Measurements from ENCODE around the gene UROS. TPM values are rescaled to one million over a fixed set of nuclear protein-coding genes. Genes with fewer than 3 reads are reported as not detected.

UROS gene
- total and polyA plus RNA-seq, 2 of the 4 experiments (the other 2 are of a cell fraction) = 48.7 to 56.5 TPM

- Histone ChIP-seq H3K9me1 (ENCODE audit: insufficient read depth, low read length) (no peaks in the 10 kb centered on the region), H2BK5ac (ENCODE audit: low read depth, low read length, poor library complexity, severe bottlenecking) (no peak overlapping the region), H3K14ac (replicated peaks; ENCODE audit: low read depth, low read length) (no peak overlapping the region), H3K4me3 (ENCODE audit: insufficient read depth, low read depth, low read length) (no peak overlapping the region), H4K20me1 (ENCODE audit: insufficient read depth, low read length) (peaks cover 10% of the 10 kb centered on the region; the same call in 1 of the 2 replicates), H2BK20ac (ENCODE audit: low read depth, low read length) (no peak overlapping the region), H3K4ac (ENCODE audit: low read depth, low read length) (no peak overlapping the region), H4K5ac (ENCODE audit: low read depth, low read length) (no peak overlapping the region), H3K56ac (ENCODE audit: extremely low read depth, insufficient read depth, low read length) (no peak overlapping the region), H3K18ac (ENCODE audit: low read depth, low read length) (no peak overlapping the region), H2BK120ac (ENCODE audit: low read depth, low read length) (no peak overlapping the region), H3K4me1 (ENCODE audit: control insufficient read depth, insufficient read depth, low read length) (peaks cover 3% of the 10 kb centered on the region; the same call in 1 of the 2 replicates), H3K27ac (ENCODE audit: insufficient read depth, low read length) (no peak overlapping the region), H3K23ac (ENCODE audit: low read depth, low read length) (no peak overlapping the region), H4K8ac (ENCODE audit: low read depth in 2 of 2, low read length in 2 of 2) (no peak overlapping the region), H3K79me1 (ENCODE audit: low read depth in 1 of 2, low read length in 2 of 2) (peaks cover 27 to 36% of the 10 kb centered on the region in 2 experiments), H2AK9ac (replicated peaks; ENCODE audit: low read depth, low read length, poor library complexity) (no peak overlapping the region), H2AK5ac (ENCODE audit: low read depth, low read length) (no peak overlapping the region), H3K4me2 (ENCODE audit: low read depth, low read length) (no peak overlapping the region), H4K91ac (ENCODE audit: insufficient read depth, low read depth, low read length) (no peak overlapping the region), H2BK15ac (ENCODE audit: low read depth, low read length) (no peak overlapping the region), H3K27me3 (ENCODE audit: control insufficient read depth, insufficient read depth, low read length) (no peaks in the 10 kb centered on the region), H3K9me3 (ENCODE audit: control insufficient read depth, insufficient read depth, low read length) (no peaks in the 10 kb centered on the region), H3K9ac (ENCODE audit: low read depth, low read length) (no peak overlapping the region), H3K36me3 (ENCODE audit: control insufficient read depth, insufficient read depth, low read length) (peaks cover 29% of the 10 kb centered on the region), H2AFZ (replicated peaks; ENCODE audit: low read length, poor library complexity) (no peak overlapping the region)
- intact Hi-C loops (cut with micrococcal nuclease) (no loop called here), dilution Hi-C loops (cut with HindIII; ENCODE audit: low sequenced_read_pairs, unreplicated experiment) (no loop called here), in situ Hi-C loops (cut with MboI; ENCODE audit: low sequenced_read_pairs) (no loop called here)
- ChIA-PET POLR2A (ENCODE audit: unreplicated experiment) (interaction anchor here (0.6 kb wide), 1 partner anchor 16 kb away, joined by 7 read pairs; no protein-coding TSS in a partner anchor), CTCF (no interaction called here)
- no TSS peak for BruUV-seq (replicated peaks)
- DNase-seq (no peak), ATAC-seq (ENCODE audit: low read depth) (no peak)
- TF ChIP-seq, protein P1, sequence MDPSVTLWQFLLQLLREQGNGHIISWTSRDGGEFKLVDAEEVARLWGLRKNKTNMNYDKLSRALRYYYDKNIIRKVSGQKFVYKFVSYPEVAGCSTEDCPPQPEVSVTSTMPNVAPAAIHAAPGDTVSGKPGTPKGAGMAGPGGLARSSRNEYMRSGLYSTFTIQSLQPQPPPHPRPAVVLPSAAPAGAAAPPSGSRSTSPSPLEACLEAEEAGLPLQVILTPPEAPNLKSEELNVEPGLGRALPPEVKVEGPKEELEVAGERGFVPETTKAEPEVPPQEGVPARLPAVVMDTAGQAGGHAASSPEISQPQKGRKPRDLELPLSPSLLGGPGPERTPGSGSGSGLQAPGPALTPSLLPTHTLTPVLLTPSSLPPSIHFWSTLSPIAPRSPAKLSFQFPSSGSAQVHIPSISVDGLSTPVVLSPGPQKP (IDR thresholded peaks at IDR 0.05; ENCODE audit: borderline replicate concordance, low read depth, low read length) = no peak
- TF ChIP-seq BHLHE40 (IDR thresholded peaks at IDR 0.05; ENCODE audit: low read depth, low read length) = no peak
- no peak for TF ChIP-seq SMC3 (IDR thresholded peaks at IDR 0.05; ENCODE audit: low read depth, low read length)
- no peak for TF ChIP-seq RAD21 (IDR thresholded peaks at IDR 0.05; ENCODE audit: low read length)
- TF ChIP-seq MAFK (IDR thresholded peaks at IDR 0.05; ENCODE audit: low read depth, low read length) = no peak
- TF ChIP-seq FOS (IDR thresholded peaks at IDR 0.05; ENCODE audit: low read depth, low read length) = no peak
- no peak for TF ChIP-seq MXI1 (IDR thresholded peaks at IDR 0.05; ENCODE audit: borderline replicate concordance, low read depth, low read length)
- TF ChIP-seq NFE2L2 (IDR thresholded peaks at IDR 0.05; ENCODE audit: low read depth, low read length) = no peak
- TF ChIP-seq CHD1 (IDR thresholded peaks at IDR 0.05; ENCODE audit: low read depth, low read length) = no peak
- TF ChIP-seq CEBPB (IDR thresholded peaks at IDR 0.05; ENCODE audit: low read depth, low read length) = no peak
- no peak for TF ChIP-seq RFX5 (IDR thresholded peaks at IDR 0.05; ENCODE audit: low read depth, low read length)
- TF ChIP-seq, protein P2, sequence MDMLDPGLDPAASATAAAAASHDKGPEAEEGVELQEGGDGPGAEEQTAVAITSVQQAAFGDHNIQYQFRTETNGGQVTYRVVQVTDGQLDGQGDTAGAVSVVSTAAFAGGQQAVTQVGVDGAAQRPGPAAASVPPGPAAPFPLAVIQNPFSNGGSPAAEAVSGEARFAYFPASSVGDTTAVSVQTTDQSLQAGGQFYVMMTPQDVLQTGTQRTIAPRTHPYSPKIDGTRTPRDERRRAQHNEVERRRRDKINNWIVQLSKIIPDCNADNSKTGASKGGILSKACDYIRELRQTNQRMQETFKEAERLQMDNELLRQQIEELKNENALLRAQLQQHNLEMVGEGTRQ (IDR thresholded peaks at IDR 0.05; ENCODE audit: low read depth, low read length) = no peak
- 83% methylated on average over 2 of the region's 5 CpGs; no CpG with 5 or more reads in 1 of the 2 experiments for WGBS, 2 experiments (ENCODE audit: extremely low coverage in 2 of 2, insufficient read length in 1 of 2)
Measured at GRCh38 chr10:125828311-125828710, 5.3 kb upstream of the UROS start.

All from IMR-90 (cell line).